Measurements from ENCODE around the gene SRCAP.
A peak's percentile ranks its signal among the peaks of the same experiment; 100 is the strongest.

The SRCAP gene

DNA sequence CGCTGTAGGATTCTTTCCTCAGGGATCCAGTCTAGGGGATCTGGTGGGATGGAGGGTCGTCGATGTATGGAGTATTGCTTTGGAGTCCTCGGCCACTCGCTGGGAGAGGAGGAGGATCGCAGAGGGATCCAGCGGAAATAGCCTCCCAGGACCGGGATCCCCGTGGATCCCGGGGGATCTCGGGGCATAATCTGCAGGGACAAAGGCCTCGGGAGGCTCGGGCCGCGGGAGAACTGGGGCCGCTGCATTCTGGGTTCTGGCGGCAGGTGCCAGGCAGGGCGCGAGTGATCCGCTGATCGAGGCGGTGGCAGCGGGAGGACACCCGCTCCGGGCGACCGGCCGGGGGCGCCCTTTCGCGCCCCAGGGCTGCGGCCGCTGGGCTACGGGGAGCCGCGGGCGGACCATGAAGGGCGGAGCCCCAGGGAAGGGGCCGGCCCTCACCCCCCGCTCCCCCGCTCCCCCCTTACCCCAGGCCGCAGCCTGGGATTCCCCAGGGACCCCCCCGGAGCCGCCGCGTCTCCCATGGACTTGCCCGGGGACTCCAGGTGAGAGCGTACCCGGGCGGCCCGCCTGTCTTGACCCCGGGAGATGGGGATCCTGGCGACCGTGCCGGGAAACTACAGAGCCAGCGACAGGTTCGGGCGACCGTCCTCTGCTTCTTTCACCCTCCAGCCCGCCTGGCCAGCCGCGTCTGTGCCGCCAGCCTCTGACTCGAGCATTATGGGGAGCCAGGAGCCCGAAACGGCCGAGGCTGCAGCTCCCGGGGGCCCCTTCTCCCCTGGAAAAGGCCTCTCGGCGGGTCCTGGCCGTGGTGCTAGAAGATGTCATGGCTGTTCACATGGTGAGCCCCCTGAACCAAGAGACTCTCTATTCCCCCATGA is 47.6 kb upstream of the SRCAP start:
- Histone ChIP-seq H3K4me2 (ENCODE audit: low read depth, low read length, poor library complexity, severe bottlenecking) (peak overlapping the region; percentile 89), H3F3A (ENCODE audit: low read depth) (no peaks in the 10 kb centered on the region), H3K4me1 (ENCODE audit: insufficient read depth, low read length, poor library complexity, severe bottlenecking) (peaks cover 22% of the 10 kb centered on the region), H3K79me2 (ENCODE audit: insufficient read depth, low read length) (peaks cover 16% of the 10 kb centered on the region), H3K4me3 (ENCODE audit: low read length, poor library complexity, severe bottlenecking) (peak overlapping the region; percentile 99), H3K9me2 (replicated peaks; ENCODE audit: low read depth, low read length) (no peaks in the 10 kb centered on the region), H3K9me3 (ENCODE audit: insufficient read depth, low read depth, low read length) (no peaks in the 10 kb centered on the region), H3K27me3 (ENCODE audit: insufficient read depth, low read length, poor library complexity, severe bottlenecking) (no peaks in the 10 kb centered on the region), H2AFZ (ENCODE audit: low read length) (peak overlapping the region; percentile 93), H3K9ac (ENCODE audit: low read depth, low read length, poor library complexity, severe bottlenecking) (peak overlapping the region; percentile 99), H3K36me3 (ENCODE audit: insufficient read depth, low read length) (peaks cover 23% of the 10 kb centered on the region; the same call in 1 of the 2 replicates), H4K20me1 (ENCODE audit: insufficient read depth, low read length, poor library complexity, severe bottlenecking) (peaks cover 17% of the 10 kb centered on the region)
- TF ChIP-seq EZH2phosphoT487 (IDR thresholded peaks at IDR 0.05; ENCODE audit: borderline replicate concordance), result no peak
- TF ChIP-seq, protein P1, sequence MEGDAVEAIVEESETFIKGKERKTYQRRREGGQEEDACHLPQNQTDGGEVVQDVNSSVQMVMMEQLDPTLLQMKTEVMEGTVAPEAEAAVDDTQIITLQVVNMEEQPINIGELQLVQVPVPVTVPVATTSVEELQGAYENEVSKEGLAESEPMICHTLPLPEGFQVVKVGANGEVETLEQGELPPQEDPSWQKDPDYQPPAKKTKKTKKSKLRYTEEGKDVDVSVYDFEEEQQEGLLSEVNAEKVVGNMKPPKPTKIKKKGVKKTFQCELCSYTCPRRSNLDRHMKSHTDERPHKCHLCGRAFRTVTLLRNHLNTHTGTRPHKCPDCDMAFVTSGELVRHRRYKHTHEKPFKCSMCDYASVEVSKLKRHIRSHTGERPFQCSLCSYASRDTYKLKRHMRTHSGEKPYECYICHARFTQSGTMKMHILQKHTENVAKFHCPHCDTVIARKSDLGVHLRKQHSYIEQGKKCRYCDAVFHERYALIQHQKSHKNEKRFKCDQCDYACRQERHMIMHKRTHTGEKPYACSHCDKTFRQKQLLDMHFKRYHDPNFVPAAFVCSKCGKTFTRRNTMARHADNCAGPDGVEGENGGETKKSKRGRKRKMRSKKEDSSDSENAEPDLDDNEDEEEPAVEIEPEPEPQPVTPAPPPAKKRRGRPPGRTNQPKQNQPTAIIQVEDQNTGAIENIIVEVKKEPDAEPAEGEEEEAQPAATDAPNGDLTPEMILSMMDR (conservative IDR thresholded peaks at IDR 0.05; ENCODE audit: low read length), result peak; percentile 70

DNA sequence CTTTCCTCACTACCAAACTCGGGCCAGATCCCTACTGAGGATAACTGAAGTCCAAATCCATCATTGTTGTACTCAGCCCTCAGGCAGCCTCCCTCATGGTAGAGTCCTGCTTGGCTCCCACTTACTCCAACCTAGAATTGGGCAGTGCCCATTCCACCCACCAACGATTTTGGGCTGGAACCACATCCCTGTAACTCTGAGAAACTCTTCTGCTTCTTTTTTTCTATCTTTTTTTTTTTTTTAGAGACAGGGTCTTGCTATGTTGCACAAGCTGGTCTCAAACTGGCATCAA is 47.0 kb upstream of the SRCAP start:
- H3K79me2 ChIP-seq (ENCODE audit: insufficient read depth, low read length), result peaks cover 16% of the 10 kb centered on the region
- no peak for TF ChIP-seq EZH2phosphoT487 (IDR thresholded peaks at IDR 0.05; ENCODE audit: borderline replicate concordance)
- TF ChIP-seq, protein P1 (conservative IDR thresholded peaks at IDR 0.05; ENCODE audit: low read length), result no peak
- H3K36me3 ChIP-seq (ENCODE audit: insufficient read depth, low read length), result peaks cover 23% of the 10 kb centered on the region; the same call in 1 of the 2 replicates
- H3K27me3 ChIP-seq (ENCODE audit: insufficient read depth, low read length, poor library complexity, severe bottlenecking), result no peaks in the 10 kb centered on the region
- peaks cover 22% of the 10 kb centered on the region for H3K4me1 ChIP-seq (ENCODE audit: insufficient read depth, low read length, poor library complexity, severe bottlenecking)
- H3F3A ChIP-seq (ENCODE audit: low read depth), result no peaks in the 10 kb centered on the region
- no peak overlapping the region for H2AFZ ChIP-seq (ENCODE audit: low read length)
- H4K20me1 ChIP-seq (ENCODE audit: insufficient read depth, low read length, poor library complexity, severe bottlenecking), result peaks cover 17% of the 10 kb centered on the region
- H3K9me2 ChIP-seq (replicated peaks; ENCODE audit: low read depth, low read length), result no peaks in the 10 kb centered on the region
- H3K9me3 ChIP-seq (ENCODE audit: insufficient read depth, low read depth, low read length), result no peaks in the 10 kb centered on the region
- peak overlapping the region; percentile 99 for H3K9ac ChIP-seq (ENCODE audit: low read depth, low read length, poor library complexity, severe bottlenecking)
- peak overlapping the region; percentile 99 for H3K4me3 ChIP-seq (ENCODE audit: low read length, poor library complexity, severe bottlenecking)
- H3K4me2 ChIP-seq (ENCODE audit: low read depth, low read length, poor library complexity, severe bottlenecking), result peak overlapping the region; percentile 89

DNA sequence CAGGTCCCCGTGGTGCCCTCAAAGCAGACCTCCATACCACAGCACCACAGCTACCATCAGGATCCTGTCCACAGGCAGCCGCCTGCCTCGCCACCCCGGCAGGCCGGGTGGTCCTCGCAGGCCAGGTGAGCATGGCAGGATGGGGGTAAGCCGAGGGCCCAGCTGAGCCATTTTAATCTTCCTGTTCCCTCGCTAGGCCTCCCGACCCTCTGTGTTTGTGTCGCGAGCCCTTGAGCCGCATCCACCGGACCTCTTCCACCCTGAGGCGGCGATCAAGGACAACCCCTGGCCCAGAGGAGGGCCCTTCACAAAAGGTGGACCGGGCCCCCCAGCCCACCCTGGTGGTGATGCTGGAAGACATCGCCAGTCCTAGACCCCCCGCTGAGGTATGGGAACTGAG is 46.3 kb upstream of the SRCAP start:
- H2AFZ ChIP-seq (ENCODE audit: low read length), result no peak overlapping the region
- peak overlapping the region; percentile 89 for H3K4me2 ChIP-seq (ENCODE audit: low read depth, low read length, poor library complexity, severe bottlenecking)
- H3K9ac ChIP-seq (ENCODE audit: low read depth, low read length, poor library complexity, severe bottlenecking), result peak overlapping the region; percentile 99
- peaks cover 28% of the 10 kb centered on the region for H3K4me1 ChIP-seq (ENCODE audit: insufficient read depth, low read length, poor library complexity, severe bottlenecking)
- no peak for TF ChIP-seq EZH2phosphoT487 (IDR thresholded peaks at IDR 0.05; ENCODE audit: borderline replicate concordance)
- TF ChIP-seq, protein P1 (conservative IDR thresholded peaks at IDR 0.05; ENCODE audit: low read length), result no peak
- H3K4me3 ChIP-seq (ENCODE audit: low read length, poor library complexity, severe bottlenecking), result peak overlapping the region; percentile 99
- H3K36me3 ChIP-seq (ENCODE audit: insufficient read depth, low read length), result peaks cover 23% of the 10 kb centered on the region; the same call in 1 of the 2 replicates
- peaks cover 17% of the 10 kb centered on the region for H4K20me1 ChIP-seq (ENCODE audit: insufficient read depth, low read length, poor library complexity, severe bottlenecking)
- peaks cover 16% of the 10 kb centered on the region for H3K79me2 ChIP-seq (ENCODE audit: insufficient read depth, low read length)
- H3F3A ChIP-seq (ENCODE audit: low read depth), result peaks cover 4% of the 10 kb centered on the region; the same call in 1 of the 2 replicates
- no peaks in the 10 kb centered on the region for H3K9me3 ChIP-seq (ENCODE audit: insufficient read depth, low read depth, low read length)
- H3K27me3 ChIP-seq (ENCODE audit: insufficient read depth, low read length, poor library complexity, severe bottlenecking), result no peaks in the 10 kb centered on the region
- no peaks in the 10 kb centered on the region for H3K9me2 ChIP-seq (replicated peaks; ENCODE audit: low read depth, low read length)

All from Loucy (cell line).